ENCODE results near the gene POLD4. TPM values are rescaled to one million over a fixed set of nuclear protein-coding genes. Genes with fewer than 3 reads are reported as not detected.
A peak's percentile ranks its signal among the peaks of the same experiment; 100 is the strongest.

Gene POLD4
- total and polyA plus RNA-seq, 2 of the 13 experiments (the other 11 are each of a cell fraction or from before 2014, with no cell fraction given) = 10.5 to 27.4 TPM

DNA sequence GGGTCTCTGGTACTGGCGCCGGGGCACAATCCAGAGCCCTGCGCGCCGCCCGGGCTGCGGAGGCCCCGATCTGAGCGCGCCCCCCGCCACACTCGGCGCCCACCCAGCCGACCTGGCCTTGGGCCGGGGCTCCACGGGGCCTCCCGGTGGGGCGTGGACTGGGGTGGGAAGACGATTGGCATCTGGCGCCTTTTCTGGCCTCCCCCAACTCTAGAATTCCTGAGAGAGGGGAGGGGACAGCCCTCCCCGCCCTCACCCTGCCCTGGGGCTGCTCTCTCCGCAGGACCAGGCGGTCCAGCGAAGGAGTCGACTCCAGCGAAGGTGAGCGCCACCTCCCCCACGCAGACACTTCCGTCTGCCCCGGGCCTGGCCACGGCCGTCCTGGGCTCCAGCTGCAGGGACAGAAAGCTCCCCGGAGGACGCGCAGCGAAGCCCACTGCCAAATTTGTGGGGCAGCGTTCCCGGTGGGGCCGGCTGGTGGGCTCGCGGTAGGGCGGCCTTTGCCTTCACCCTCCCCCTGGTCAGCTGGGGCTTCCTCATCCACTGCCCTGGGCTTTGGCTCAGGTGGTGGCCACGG is 49.4 kb downstream of the POLD4 start (continued):
- TF ChIP-seq SETDB1 (CRISPR knock-in tag; IDR thresholded peaks at IDR 0.05; ENCODE audit: borderline replicate concordance) (no peak), ZNF546 (CRISPR knock-in tag; conservative IDR thresholded peaks at IDR 0.05) (peak; percentile 100), ZSCAN25 (CRISPR knock-in tag; IDR thresholded peaks at IDR 0.05) (0 out of 2 replicates have a peak, but pooled peaks have one; percentile 51), SPEN (CRISPR knock-in tag; IDR thresholded peaks at IDR 0.05; ENCODE audit: low read depth) (peak; percentile 12; the same call in 1 of the 2 replicates), MXD4 (CRISPR knock-in tag; IDR thresholded peaks at IDR 0.05) (no peak), ZNF619 (CRISPR knock-in tag; IDR thresholded peaks at IDR 0.05) (0 out of 2 replicates have a peak, but pooled peaks have one; percentile 40), THAP9 (CRISPR knock-in tag; IDR thresholded peaks at IDR 0.05; ENCODE audit: borderline replicate concordance) (peak; percentile 12; the same call in 1 of the 2 replicates), ZNF577 (CRISPR knock-in tag; IDR thresholded peaks at IDR 0.05; ENCODE audit: borderline replicate concordance, low read depth) (no peak), ELF1 (CRISPR knock-in tag; IDR thresholded peaks at IDR 0.05) (0 out of 2 replicates have a peak, but pooled peaks have one; percentile 18), ZFP41 (CRISPR knock-in tag; IDR thresholded peaks at IDR 0.05; ENCODE audit: borderline replicate concordance) (no peak), ZNF646 (CRISPR knock-in tag; IDR thresholded peaks at IDR 0.05) (no peak)
- TF ChIP-seq, protein P1, sequence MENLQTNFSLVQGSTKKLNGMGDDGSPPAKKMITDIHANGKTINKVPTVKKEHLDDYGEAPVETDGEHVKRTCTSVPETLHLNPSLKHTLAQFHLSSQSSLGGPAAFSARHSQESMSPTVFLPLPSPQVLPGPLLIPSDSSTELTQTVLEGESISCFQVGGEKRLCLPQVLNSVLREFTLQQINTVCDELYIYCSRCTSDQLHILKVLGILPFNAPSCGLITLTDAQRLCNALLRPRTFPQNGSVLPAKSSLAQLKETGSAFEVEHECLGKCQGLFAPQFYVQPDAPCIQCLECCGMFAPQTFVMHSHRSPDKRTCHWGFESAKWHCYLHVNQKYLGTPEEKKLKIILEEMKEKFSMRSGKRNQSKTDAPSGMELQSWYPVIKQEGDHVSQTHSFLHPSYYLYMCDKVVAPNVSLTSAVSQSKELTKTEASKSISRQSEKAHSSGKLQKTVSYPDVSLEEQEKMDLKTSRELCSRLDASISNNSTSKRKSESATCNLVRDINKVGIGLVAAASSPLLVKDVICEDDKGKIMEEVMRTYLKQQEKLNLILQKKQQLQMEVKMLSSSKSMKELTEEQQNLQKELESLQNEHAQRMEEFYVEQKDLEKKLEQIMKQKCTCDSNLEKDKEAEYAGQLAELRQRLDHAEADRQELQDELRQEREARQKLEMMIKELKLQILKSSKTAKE (CRISPR knock-in tag; IDR thresholded peaks at IDR 0.05; ENCODE audit: borderline replicate concordance) = no peak
